Measurements from ENCODE around the gene NEK11. TPM values are rescaled to one million over a fixed set of nuclear protein-coding genes. Genes with fewer than 3 reads are reported as not detected.

The NEK11 gene, protein sequence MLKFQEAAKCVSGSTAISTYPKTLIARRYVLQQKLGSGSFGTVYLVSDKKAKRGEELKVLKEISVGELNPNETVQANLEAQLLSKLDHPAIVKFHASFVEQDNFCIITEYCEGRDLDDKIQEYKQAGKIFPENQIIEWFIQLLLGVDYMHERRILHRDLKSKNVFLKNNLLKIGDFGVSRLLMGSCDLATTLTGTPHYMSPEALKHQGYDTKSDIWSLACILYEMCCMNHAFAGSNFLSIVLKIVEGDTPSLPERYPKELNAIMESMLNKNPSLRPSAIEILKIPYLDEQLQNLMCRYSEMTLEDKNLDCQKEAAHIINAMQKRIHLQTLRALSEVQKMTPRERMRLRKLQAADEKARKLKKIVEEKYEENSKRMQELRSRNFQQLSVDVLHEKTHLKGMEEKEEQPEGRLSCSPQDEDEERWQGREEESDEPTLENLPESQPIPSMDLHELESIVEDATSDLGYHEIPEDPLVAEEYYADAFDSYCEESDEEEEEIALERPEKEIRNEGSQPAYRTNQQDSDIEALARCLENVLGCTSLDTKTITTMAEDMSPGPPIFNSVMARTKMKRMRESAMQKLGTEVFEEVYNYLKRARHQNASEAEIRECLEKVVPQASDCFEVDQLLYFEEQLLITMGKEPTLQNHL
- total RNA-seq (ENCODE audit: low replicate concordance) = 4.1 and 5.4 TPM in 2 replicates

DNA sequence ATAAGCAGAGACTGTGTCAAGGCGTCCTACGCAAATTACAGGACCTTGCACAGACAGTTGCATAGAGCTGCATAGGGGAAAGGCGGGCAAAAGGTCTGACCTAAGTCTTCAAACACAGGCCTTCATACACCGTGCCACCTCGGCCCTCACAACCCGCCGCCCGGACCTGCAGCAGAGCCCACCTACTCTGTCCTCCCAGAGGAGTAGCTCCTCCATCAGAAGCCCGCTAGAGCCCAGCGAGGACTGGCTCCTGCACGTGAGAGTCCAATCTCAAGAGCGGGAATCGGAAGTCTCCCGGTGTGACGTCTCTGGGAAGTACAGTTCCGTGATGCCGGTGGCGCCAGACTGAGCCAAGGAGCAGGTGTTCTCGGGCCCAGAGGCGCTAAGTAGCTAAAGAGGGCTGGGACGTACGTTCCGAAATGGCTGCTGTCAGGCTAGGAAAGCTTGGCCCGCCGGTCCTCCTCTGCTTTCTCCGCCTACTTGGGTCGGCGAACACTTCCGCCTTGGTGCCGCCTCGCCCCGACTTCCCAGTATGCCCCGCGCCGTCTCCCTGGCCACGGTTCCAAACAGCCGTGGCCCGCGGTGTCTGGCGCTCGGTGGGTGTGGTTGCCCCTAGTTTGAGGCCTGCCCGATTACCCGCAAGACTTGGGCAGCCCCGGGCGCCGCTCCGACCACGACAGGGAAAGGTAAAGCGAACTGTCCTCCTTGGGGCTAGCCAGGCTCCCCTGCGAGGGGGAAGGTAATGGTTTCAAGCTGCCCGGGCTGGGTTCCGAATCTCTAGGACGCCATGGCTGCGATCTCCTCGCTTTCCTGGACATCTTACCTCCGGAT, at the start of gene NEK11, which contains the start of gene ASTE1:
NEK11 (plus strand) TSS at position 557 of the 831 bp plus-strand sequence. CDS start 2,832 bp downstream, outside the sequence.
ASTE1 (minus strand) TSS at position 505 of the 831 bp plus-strand sequence. CDS start 1,519 bp downstream, outside the sequence.

DNA sequence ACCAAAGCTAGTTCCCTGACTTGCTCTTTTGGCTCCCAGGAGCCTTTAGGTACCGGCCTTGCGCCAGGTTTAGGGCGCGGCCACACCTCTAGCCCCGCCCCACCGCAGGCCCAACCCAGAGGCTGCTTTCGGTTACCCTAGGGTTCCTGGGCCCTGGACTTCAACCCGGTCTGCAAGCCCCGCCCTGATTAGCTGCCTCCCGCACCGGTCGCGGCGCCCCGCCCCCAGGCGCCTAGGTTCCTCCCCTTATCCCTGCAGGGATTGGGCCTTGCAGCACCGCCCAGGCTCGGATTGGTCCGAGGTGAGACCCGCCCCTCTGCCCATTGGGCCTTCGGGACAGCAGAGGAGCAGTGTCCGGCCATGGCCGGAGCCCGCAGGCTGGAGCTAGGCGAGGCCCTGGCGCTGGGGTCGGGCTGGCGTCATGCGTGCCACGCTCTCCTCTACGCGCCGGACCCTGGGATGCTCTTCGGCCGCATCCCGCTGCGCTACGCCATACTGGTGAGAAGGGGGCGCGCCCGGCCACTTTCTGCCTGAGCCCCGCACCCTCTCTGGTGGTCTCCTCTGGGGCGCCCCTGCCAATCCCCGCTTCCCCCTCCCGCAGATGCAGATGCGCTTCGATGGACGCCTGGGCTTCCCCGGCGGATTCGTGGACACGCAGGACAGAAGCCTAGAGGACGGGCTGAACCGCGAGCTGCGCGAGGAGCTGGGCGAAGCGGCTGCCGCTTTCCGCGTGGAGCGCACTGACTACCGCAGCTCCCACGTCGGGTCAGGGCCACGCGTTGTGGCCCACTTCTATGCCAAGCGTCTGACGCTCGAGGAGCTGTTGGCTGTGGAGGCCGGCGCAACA, 355.0 kb downstream of the NEK11 start, which contains the start of gene NUDT16:
NUDT16 (plus strand) TSS at position 330 of the 847 bp plus-strand sequence; CDS start at position 361, 31 bp downstream.

Other genes with a start within 250 kb of the NEK11 start
- 160 and 167 TPM in 2 replicates for gene ATP2C1, start 132.8 kb upstream of the NEK11 start, total RNA-seq (ENCODE audit: low replicate concordance)
- gene ASTE1, start 52 bp upstream of the NEK11 start, total RNA-seq (ENCODE audit: low replicate concordance) = 5.8 and 9.4 TPM in 2 replicates

All from smooth muscle cell of the coronary artery (primary cell).